H1 (cell line): Measurements from ENCODE around the gene GINS3. TPM values are rescaled to one million over a fixed set of nuclear protein-coding genes. Genes with fewer than 3 reads are reported as not detected.

Experiments used
- CTCF ChIA-PET: fragments of 300-600 bp; sonication (Branson Sonifier 250); formaldehyde crosslinking; loops from one replicate; lab custom pipeline; 2021; ENCODE audit not compliant: partially characterized antibody; lab: Charles Lee
- POLR2A ChIA-PET: fragments of 300-600 bp; sonication (Branson Sonifier 250); formaldehyde crosslinking; loops from one replicate; lab custom pipeline; 2021; ENCODE audit warnings: inconsistent platforms; ENCODE audit not compliant: partially characterized antibody; lab: Charles Lee
- DNase-seq, 2 experiments: peaks; one replicate each; pipeline versions ENCODE4 v3.0.0 to v3.0.0-alpha.2; 2010 to 2022; ENCODE audit warnings: low spot score in 2 of 2, low read depth in 1 of 2, mixed read lengths in 1 of 2
- FAIRE-seq: peaks from 2 replicates; lab custom pipeline; 2011; peaks lifted over from hg19 to GRCh38; lab: Jason Lieb, UNC
- H2AFZ ChIP-seq: 2 replicates; pipeline ENCODE4 v1.8.1; 2012; ENCODE audit warnings: low read length, inconsistent platforms
- H2AK5ac ChIP-seq: 2 replicates; pipeline ENCODE4 v1.6.1; 2013; ENCODE audit warnings: low read depth, low read length
- H2BK120ac ChIP-seq: replicated peaks from 2 replicates; pipeline ENCODE3; 2013; ENCODE audit warnings: low read depth, low read length, inconsistent platforms
- H2BK12ac ChIP-seq: 2 replicates; pipeline ENCODE4 v1.6.1; 2013; ENCODE audit warnings: low read depth, low read length
- H2BK15ac ChIP-seq: 2 replicates; pipeline ENCODE4 v1.6.1; 2013; ENCODE audit warnings: low read length
- H2BK20ac ChIP-seq: 2 replicates; pipeline ENCODE4 v1.6.1; 2013; ENCODE audit warnings: low read length
- H2BK5ac ChIP-seq: 2 replicates; pipeline ENCODE4 v1.6.1; 2013; ENCODE audit warnings: low read depth, low read length
- H3K14ac ChIP-seq: 2 replicates; pipeline ENCODE4 v1.6.1; 2013; ENCODE audit warnings: inconsistent platforms; ENCODE audit not compliant: insufficient read length
- H3K18ac ChIP-seq: 2 replicates; pipeline ENCODE4 v1.6.1; 2013; ENCODE audit warnings: low read length; ENCODE audit errors: extremely low read depth
- H3K23ac ChIP-seq: 2 replicates; pipeline ENCODE4 v1.6.1; 2013; ENCODE audit warnings: inconsistent platforms; ENCODE audit not compliant: insufficient read length
- H3K23me2 ChIP-seq: 2 replicates; pipeline ENCODE4 v1.6.1; 2013; ENCODE audit warnings: low read depth, low read length
- H3K27ac ChIP-seq: 2 replicates; pipeline ENCODE4 v1.6.1; 2011; ENCODE audit warnings: low read depth, low read length, inconsistent platforms
- H3K27me3 ChIP-seq, 4 experiments: replicated peaks in 1 of 4; 1 replicate in 1 of 4; 2 replicates in 3 of 4; pipeline versions ENCODE4 v1.6.1 to v1.8.1; 2011 to 2013; ENCODE audit warnings: low read length in 3 of 4, mild to moderate bottlenecking in 3 of 4, inconsistent platforms in 2 of 4, mixed read lengths in 2 of 4, moderate library complexity in 1 of 4; ENCODE audit not compliant: control insufficient read depth in 3 of 4, insufficient read depth in 3 of 4; ENCODE audit errors: extremely low read depth in 1 of 4
- H3K36me3 ChIP-seq, 4 experiments: 2 replicates each; pipeline versions ENCODE4 v1.6.1 to v1.8.1; 2011 to 2013; ENCODE audit warnings: mild to moderate bottlenecking in 4 of 4, low read length in 3 of 4, moderate library complexity in 2 of 4, control low read depth in 1 of 4, inconsistent platforms in 1 of 4; ENCODE audit not compliant: insufficient read depth in 4 of 4, control insufficient read depth in 2 of 4
- H3K4ac ChIP-seq: replicated peaks from 2 replicates; pipeline ENCODE3; 2013; ENCODE audit warnings: low read length, low read depth, mixed read lengths, inconsistent platforms; ENCODE audit not compliant: insufficient read length
- H3K4me1 ChIP-seq, 4 experiments: replicated peaks in 1 of 4; 1 replicate in 1 of 4; 2 replicates in 3 of 4; pipeline versions ENCODE4 v1.6.1 to v1.8.1; 2011 to 2013; ENCODE audit warnings: low read length in 3 of 4, inconsistent platforms in 2 of 4, mixed read lengths in 1 of 4; ENCODE audit not compliant: insufficient read depth in 4 of 4, control insufficient read depth in 3 of 4
- H3K4me2 ChIP-seq, 2 experiments: 2 replicates each; pipeline versions ENCODE4 v1.6.1 to v1.8.1; 2011 to 2013; ENCODE audit warnings: low read depth in 2 of 2, low read length in 2 of 2, control low read depth in 1 of 2, inconsistent platforms in 1 of 2, mild to moderate bottlenecking in 1 of 2; ENCODE audit not compliant: insufficient read depth in 1 of 2
- H3K4me3 ChIP-seq, 4 experiments: fragments of 200-600, 300-600 bp in 1 of 4; sonication (generic), shearing (Covaris generic), sonication (Bioruptor Twin) in 1 of 4; 2 replicates each; pipeline versions ENCODE4 v1.5.1 to v1.8.1; 2011 to 2016; ENCODE audit warnings: low read length in 4 of 4, low read depth in 3 of 4, control low read depth in 2 of 4, inconsistent platforms in 2 of 4, mild to moderate bottlenecking in 2 of 4, mixed read lengths in 1 of 4, moderate library complexity in 1 of 4; ENCODE audit not compliant: insufficient read depth in 2 of 4; ENCODE audit errors: extremely low read depth in 1 of 4
- H3K56ac ChIP-seq: replicated peaks from 2 replicates; pipeline ENCODE3; 2013; ENCODE audit warnings: low read depth, mild to moderate bottlenecking, mixed read lengths, low read length, inconsistent platforms; ENCODE audit not compliant: insufficient read length
- H3K79me1 ChIP-seq: 2 replicates; pipeline ENCODE4 v1.6.1; 2013; ENCODE audit warnings: low read depth, low read length, control low read depth
- H3K79me2 ChIP-seq, 2 experiments: 2 replicates each; pipeline versions ENCODE4 v1.6.1 to v1.8.1; 2012 to 2013; ENCODE audit warnings: low read length in 2 of 2, mild to moderate bottlenecking in 2 of 2, inconsistent platforms in 1 of 2; ENCODE audit not compliant: insufficient read depth in 2 of 2, control insufficient read depth in 1 of 2
- H3K9ac ChIP-seq, 4 experiments: replicated peaks in 1 of 4; 1 replicate in 1 of 4; 2 replicates in 3 of 4; pipeline versions ENCODE4 v1.6.1 to v1.8.1; 2011 to 2013; ENCODE audit warnings: low read depth in 3 of 4, low read length in 3 of 4, control low read depth in 2 of 4, mild to moderate bottlenecking in 2 of 4, moderate library complexity in 2 of 4, inconsistent platforms in 1 of 4; ENCODE audit errors: extremely low read depth in 1 of 4
- H3K9me3 ChIP-seq, 2 experiments: 2 replicates each; pipeline versions ENCODE4 v1.6.1 to v1.8.1; 2012 to 2013; ENCODE audit warnings: mild to moderate bottlenecking in 2 of 2, moderate library complexity in 2 of 2, control low read depth in 1 of 2, inconsistent platforms in 1 of 2, low read depth in 1 of 2, low read length in 1 of 2, mixed read lengths in 1 of 2; ENCODE audit not compliant: insufficient read depth in 2 of 2
- H4K20me1 ChIP-seq, 2 experiments: replicated peaks in 1 of 2; 2 replicates each; pipeline versions ENCODE3 to v1.8.1; 2011 to 2013; ENCODE audit warnings: inconsistent platforms in 2 of 2, low read length in 2 of 2, mild to moderate bottlenecking in 1 of 2; ENCODE audit not compliant: insufficient read depth in 2 of 2, control insufficient read depth in 1 of 2
- H4K5ac ChIP-seq: 2 replicates; pipeline ENCODE4 v1.6.1; 2013; ENCODE audit warnings: low read length, low read depth, mixed read lengths, inconsistent platforms; ENCODE audit not compliant: insufficient read length
- H4K8ac ChIP-seq: 2 replicates; pipeline ENCODE4 v1.8.0; 2013; ENCODE audit warnings: mild to moderate bottlenecking, moderate library complexity, low read length, inconsistent platforms; ENCODE audit not compliant: insufficient read depth; ENCODE audit errors: extremely low read depth
- H4K91ac ChIP-seq: replicated peaks from 2 replicates; pipeline ENCODE3; 2013; ENCODE audit warnings: low read length, mixed read lengths, inconsistent platforms; ENCODE audit not compliant: insufficient read length
- ATF2 ChIP-seq: IDR thresholded peaks from 2 replicates; pipeline ENCODE4 v1.6.1; 2012; ENCODE audit warnings: low read length, inconsistent platforms
- CBX5 ChIP-seq: fragments of 300-800, 300-1000 bp; sonication (generic); IDR thresholded peaks from 2 replicates; pipeline ENCODE4 v1.7.1; 2016; ENCODE audit warnings: antibody characterized with exemption, low read length, low read depth
- CREB1 ChIP-seq: IDR thresholded peaks from 2 replicates; pipeline ENCODE4 v1.6.1; 2012; ENCODE audit warnings: inconsistent platforms
- EP300 ChIP-seq, 2 experiments: IDR thresholded peaks; 1 replicate in 1 of 2; 2 replicates in 1 of 2; pipeline ENCODE4 v1.6.1; 2011 to 2012; ENCODE audit warnings: low read depth in 2 of 2, low read length in 2 of 2, mild to moderate bottlenecking in 2 of 2, borderline replicate concordance in 1 of 2, inconsistent platforms in 1 of 2, moderate library complexity in 1 of 2
- NANOG ChIP-seq: IDR thresholded peaks from 2 replicates; pipeline ENCODE4 v1.6.1; 2011; ENCODE audit warnings: low read length, low read depth, mild to moderate bottlenecking, inconsistent platforms; ENCODE audit not compliant: insufficient read depth, poor library complexity, severe bottlenecking
- NRF1 ChIP-seq: IDR thresholded peaks from 2 replicates; pipeline ENCODE4 v1.6.1; 2011; ENCODE audit warnings: mild to moderate bottlenecking, low read depth, low read length, improper control_type of control experiment
- POLR2A ChIP-seq, 2 experiments: IDR thresholded peaks; 1 replicate in 1 of 2; 2 replicates in 1 of 2; pipeline ENCODE4 v1.6.1; 2011; ENCODE audit warnings: low read depth in 2 of 2, low read length in 2 of 2, mild to moderate bottlenecking in 2 of 2; ENCODE audit errors: control extremely low read depth in 1 of 2
- POLR2AphosphoS5 ChIP-seq: IDR thresholded peaks from 2 replicates; pipeline ENCODE4 v1.6.1; 2011; ENCODE audit warnings: low read depth, low read length
- RBBP5 ChIP-seq: IDR thresholded peaks from 2 replicates; pipeline ENCODE4 v1.7.1; 2012; ENCODE audit warnings: low read depth, mild to moderate bottlenecking, inconsistent platforms, low read length, moderate library complexity, borderline replicate concordance
- SIRT6 ChIP-seq: IDR thresholded peaks from one replicate; pipeline ENCODE4 v1.7.1; 2012; ENCODE audit warnings: low read length, inconsistent platforms
- SP2 ChIP-seq: IDR thresholded peaks from 2 replicates; pipeline ENCODE4 v1.6.1; 2012; ENCODE audit warnings: mild to moderate bottlenecking, low read length, inconsistent platforms
- YY1 ChIP-seq: IDR thresholded peaks from 2 replicates; pipeline ENCODE4 v1.6.1; 2011; ENCODE audit warnings: low read depth, mild to moderate bottlenecking, low read length
- ZNF274 ChIP-seq: IDR thresholded peaks from 2 replicates; pipeline ENCODE4 v1.7.0; 2012; ENCODE audit warnings: low read length, borderline replicate concordance; ENCODE audit errors: extremely low read depth
- WGBS, 2 experiments: shearing (Covaris generic) in 1 of 2; methylation state at CpG; one replicate each; pipeline versions ENCODE4 v1.1.6 to v1.1.7; 2013 to 2015; ENCODE audit warnings: low lambda C conversion rate in 2 of 2, mixed read lengths in 2 of 2, inconsistent platforms in 1 of 2, low coverage in 1 of 2, missing lambda C conversion rate in 1 of 2; ENCODE audit not compliant: insufficient replicate concordance in 2 of 2, insufficient coverage in 1 of 2, insufficient read length in 1 of 2; ENCODE audit errors: extremely low coverage in 1 of 2, missing lambda C conversion rate in 1 of 2; 5-methylcytosine and 5-hydroxymethylcytosine counted together
- polyA plus RNA-seq, 7 experiments: library from polyadenylated mRNA; depleted of rRNA in 3 of 7; stranded (reverse) in 5 of 7; unstranded in 2 of 7; fragments of >200 nt in 5 of 7; fragments of 200-250 nt in 2 of 7; gene quantifications; 1 replicate in 5 of 7; 2 replicates in 1 of 7; 4 replicates in 1 of 7; pipeline versions ENCODE4 v1.2.1 to v1.2.3, GENCODE V29; 2011 to 2013; ENCODE audit warnings: missing spikeins in 2 of 7, mixed read lengths in 2 of 7
- total RNA-seq: library from RNA; stranded (reverse); fragmentation: NEBNext Ultra II Directional; extraction: Animal tissue kit (Norgen Biotek cat#: 25700); gene quantifications from 2 replicates; pipeline ENCODE4 v1.2.1, GENCODE V29; 2021

The GINS3 gene
- total and polyA plus RNA-seq, 2 of the 8 experiments (the other 6 are each of a cell fraction or from before 2014, with no cell fraction given) = 12.9 to 15.4 TPM

DNA sequence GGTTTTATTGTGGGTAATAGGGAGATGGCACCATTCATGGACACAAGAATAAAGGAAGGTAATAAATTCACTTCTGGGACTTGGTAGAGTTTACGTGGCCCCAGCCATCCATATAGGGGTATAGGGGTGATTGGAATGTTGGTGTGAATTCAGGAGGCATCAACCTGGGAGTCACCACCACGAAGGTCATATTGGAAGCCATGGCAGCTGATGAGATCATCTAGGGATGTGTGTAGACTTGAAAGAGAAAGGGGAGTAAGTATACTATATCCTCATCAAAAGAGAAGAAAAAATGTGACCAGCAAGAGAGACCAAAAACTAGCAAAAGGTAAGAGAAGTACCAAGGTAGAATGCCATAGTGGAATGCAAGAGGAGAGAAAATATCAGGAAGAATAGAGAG is 26.6 kb upstream of the GINS3 start:
- Histone ChIP-seq H2AK5ac (no peak overlapping the region), H4K20me1 (no peaks in the 10 kb centered on the region), H3K18ac (no peak overlapping the region), H3K4ac (no peak overlapping the region), H2BK12ac (no peak overlapping the region), H3K9ac (no peak overlapping the region), H3K56ac (no peak overlapping the region), H2BK15ac (no peak overlapping the region), H4K8ac (no peak overlapping the region), H2BK20ac (no peak overlapping the region), H3K4me1 (no peaks in the 10 kb centered on the region), H3K27me3 (peaks cover 0 to 3% (median 0%) of the 10 kb centered on the region in 4 experiments; a peak in 3 of 7 replicates), H2BK120ac (no peak overlapping the region), H3K14ac (no peak overlapping the region), H3K27ac (no peak overlapping the region), H3K4me2 (no peak overlapping the region), H2BK5ac (no peak overlapping the region), H4K5ac (no peak overlapping the region), H3K23ac (no peak overlapping the region), H3K9me3 (no peaks in the 10 kb centered on the region), H3K79me2 (no peaks in the 10 kb centered on the region), H3K79me1 (no peaks in the 10 kb centered on the region), H3K23me2 (no peaks in the 10 kb centered on the region), H4K91ac (no peak overlapping the region), H2AFZ (no peak overlapping the region), H3K36me3 (no peaks in the 10 kb centered on the region), H3K4me3 (no peak overlapping the region)
- DNase-seq (no peak), FAIRE-seq (no peak)
- POLR2A ChIA-PET = interaction anchor here (0.5 kb wide), 1 partner anchor 30 kb away, joined by 3 read pairs; no protein-coding TSS in a partner anchor
- 84% methylated on average over 2 of the region's 2 CpGs; no CpG with 5 or more reads in 1 of the 2 experiments for WGBS, 2 experiments
- CTCF ChIA-PET = interaction anchor here (1.6 kb wide), 1 partner anchor 29 kb away, joined by 5 read pairs; no protein-coding TSS in a partner anchor
- TF ChIP-seq ATF2 (no peak), RBBP5 (no peak), POLR2AphosphoS5 (no peak), NRF1 (no peak), ZNF274 (no peak), POLR2A (IDR thresholded peaks at IDR 0.05; ENCODE audit: control extremely low read depth in 1 of 2, low read depth in 2 of 2, low read length in 2 of 2) (no peak), EP300 (IDR thresholded peaks at IDR 0.05; ENCODE audit: borderline replicate concordance in 1 of 2, low read depth in 2 of 2, low read length in 2 of 2) (no peak), CBX5 (no peak), YY1 (no peak), SP2 (no peak), CREB1 (no peak), NANOG (no peak), SIRT6 (no peak)
